B cell (primary cell): ENCODE data around the gene PAK6.

Experiments used
- CTCF ChIP-seq: fragments of 200-600 bp; IDR thresholded peaks from one replicate; pipeline ENCODE4 v1.8.0; 2022; ENCODE audit warnings: antibody characterized with exemption, mild to moderate bottlenecking
- EZH2 ChIP-seq: IDR thresholded peaks from 2 replicates; pipeline ENCODE4 v1.6.1; 2012; ENCODE audit warnings: borderline replicate concordance, low read depth, mild to moderate bottlenecking, moderate library complexity, low read length; ENCODE audit not compliant: insufficient read depth, poor library complexity, severe bottlenecking

GRCh38 chr15:40217166-40217824, 21.6 kb upstream of the PAK6 start:
- TF ChIP-seq CTCF (peak; percentile 95), EZH2 (no peak)
